Mesenteric fat pad (tissue), 1 donor: Measurements from ENCODE around the gene KHDRBS2. TPM values are rescaled to one million over a fixed set of nuclear protein-coding genes. Genes with fewer than 3 reads are reported as not detected.
"Not testable (repeated sequence)": the region's sequence is repeated elsewhere in the genome, so short reads cannot be mapped to it uniquely, and the experiment has no call there.

Experiments
- DNase-seq: peaks from one replicate; pipeline ENCODE4 v3.0.0-alpha.2; 2020; ENCODE audit warnings: low spot score
- total RNA-seq: library from RNA; stranded (reverse); fragmentation: NEBNext Ultra II Directional; extraction: Animal tissue kit (Norgen Biotek cat#: 25700); gene quantifications from one replicate; pipeline ENCODE4 v1.2.1, GENCODE V29; 2021
- donor health status: DM: yes; HTN: yes; CAD: no.

The KHDRBS2 gene
- total RNA-seq, 1 donor from 2014 or later: not detected

- no peak for DNase-seq
Measured at GRCh38 chr6:61869632-61870400, 416.2 kb downstream of the KHDRBS2 start.

GRCh38 chr6:61868507-61869080, 417.4 kb downstream of the KHDRBS2 start:
- DNase-seq: no peak

- DNase-seq: no peak
Measured at GRCh38 chr6:61867635-61868034, 418.4 kb downstream of the KHDRBS2 start.

DNA sequence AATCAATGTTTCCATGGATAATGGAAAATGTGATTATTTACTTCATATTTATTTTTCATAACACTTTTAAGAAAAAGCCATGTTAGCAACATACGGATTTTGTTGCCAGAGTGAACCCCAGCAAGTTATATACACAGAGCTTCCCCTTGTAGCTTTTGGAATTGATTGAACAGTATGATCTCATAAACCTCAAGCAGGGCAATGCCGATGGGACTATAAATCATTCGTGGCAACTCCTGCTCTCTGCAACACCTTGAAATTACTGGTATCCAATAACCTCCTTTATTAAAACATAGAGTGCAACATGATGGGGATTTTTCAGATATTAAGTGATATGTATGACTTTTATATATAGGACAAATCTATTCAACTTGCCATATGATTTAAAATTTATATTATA, 428.5 kb downstream of the KHDRBS2 start:
- no peak for DNase-seq

GRCh38 chr6:61841958-61842357, 444.1 kb downstream of the KHDRBS2 start:
- no peak for DNase-seq

GRCh38 chr6:61835237-61835636, 450.8 kb downstream of the KHDRBS2 start:
- no peak for DNase-seq

DNA sequence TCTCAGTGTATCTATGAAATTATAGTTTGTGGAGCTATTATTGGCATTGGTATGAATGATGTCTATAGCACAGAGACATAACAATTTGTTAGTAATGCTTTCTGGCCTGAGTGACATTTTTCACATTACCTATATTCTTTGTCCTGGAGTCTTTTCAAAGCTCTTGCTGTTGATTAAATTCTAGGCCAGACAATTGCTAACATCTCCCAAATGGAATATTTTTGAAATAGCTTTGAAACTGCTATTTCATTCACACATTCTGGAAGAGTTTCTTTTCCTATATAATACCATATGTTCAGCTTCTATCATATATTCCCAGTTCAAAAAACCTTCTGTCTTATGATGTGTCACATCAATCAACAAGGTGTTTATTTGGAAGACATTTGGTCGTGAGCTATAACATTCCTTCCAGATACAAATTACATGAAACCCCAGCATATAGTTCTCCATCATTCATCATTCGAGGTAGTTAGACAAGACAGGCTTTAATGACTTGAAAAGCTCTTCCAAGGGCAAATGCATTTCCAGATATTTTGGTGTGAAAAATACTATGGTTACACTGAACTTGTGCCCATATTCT, 452.8 kb downstream of the KHDRBS2 start:
- no peak for DNase-seq

GRCh38 chr6:61817716-61818115, 468.3 kb downstream of the KHDRBS2 start:
- DNase-seq: no peak

DNA sequence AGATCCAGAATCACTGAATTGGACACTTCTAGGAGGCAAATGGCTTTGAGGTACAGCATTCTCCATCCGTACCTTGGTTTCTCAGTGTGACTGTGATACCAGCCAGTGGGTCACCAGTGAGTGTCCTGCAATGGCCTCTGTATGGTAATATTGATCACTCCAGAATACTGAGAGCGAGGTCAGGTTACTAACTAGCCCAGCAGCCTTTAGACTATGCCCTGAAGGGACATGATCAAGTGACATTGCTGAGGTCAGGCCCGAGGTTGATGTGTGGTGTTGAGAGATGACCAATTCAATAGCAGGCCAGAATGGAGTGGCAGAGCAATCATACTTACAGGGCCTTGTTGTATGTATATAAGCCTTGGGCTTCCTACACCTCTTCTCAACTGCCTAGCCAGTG, 476.0 kb downstream of the KHDRBS2 start:
- no peak for DNase-seq

GRCh38 chr6:61809004-61809595, 476.9 kb downstream of the KHDRBS2 start:
- no peak for DNase-seq

DNA sequence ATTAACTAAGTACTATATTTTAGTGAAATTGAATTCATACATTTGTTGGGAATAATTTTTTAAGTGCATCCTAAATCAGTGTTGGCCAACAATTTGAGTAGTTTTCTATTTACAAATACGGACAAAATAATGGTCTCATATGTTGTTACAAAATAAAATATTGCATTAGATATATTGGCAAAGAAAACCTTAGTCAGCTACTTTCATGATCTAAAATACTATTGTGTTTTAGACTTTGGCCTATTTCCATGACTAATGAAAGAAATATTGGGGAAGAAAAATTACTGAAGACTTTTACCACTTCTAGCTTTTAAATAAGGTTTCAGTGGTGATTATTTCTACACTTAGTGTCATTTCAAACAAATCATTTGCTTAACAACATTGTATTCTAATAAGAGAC, 498.0 kb downstream of the KHDRBS2 start:
- no peak for DNase-seq

GRCh38 chr6:61769446-61769845, 516.6 kb downstream of the KHDRBS2 start:
- not testable (repeated sequence) for DNase-seq

DNA sequence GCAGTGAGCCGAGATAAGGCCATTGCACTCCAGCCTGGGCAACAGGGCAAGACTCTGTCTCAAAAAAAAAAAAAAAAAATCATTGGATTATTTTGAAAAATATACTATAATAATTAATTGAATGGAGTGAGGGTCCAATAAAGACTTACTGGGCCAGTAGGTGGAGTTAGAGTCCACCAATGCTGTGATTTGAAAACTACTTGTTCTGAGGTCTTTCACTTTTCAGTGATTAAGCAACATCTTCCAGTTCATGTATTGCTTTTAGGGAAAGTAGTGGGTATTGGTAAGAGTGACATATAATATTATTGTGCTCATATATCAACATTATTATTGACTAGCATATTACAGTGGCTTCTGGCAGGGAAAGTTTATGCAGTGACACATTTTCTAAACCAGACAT, 530.3 kb downstream of the KHDRBS2 start:
- no peak for DNase-seq

DNA sequence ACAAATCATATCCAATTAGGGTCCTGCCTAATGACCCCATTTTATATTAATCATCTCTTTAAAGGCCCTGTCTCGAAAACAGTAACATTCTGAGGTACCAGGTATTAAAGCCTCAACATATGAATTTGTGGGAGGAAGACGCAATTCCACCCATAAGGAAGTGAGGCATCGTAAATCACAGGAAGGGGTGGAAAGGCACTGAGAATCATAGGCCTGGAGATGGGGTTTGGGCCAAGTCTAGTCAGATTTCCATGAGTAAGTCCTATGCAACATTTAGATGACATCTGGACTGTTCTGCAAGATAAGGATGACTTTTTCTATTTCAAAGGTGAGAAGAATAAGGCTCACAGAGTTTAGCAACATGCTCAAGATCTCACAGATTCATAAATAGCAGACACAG, 534.0 kb downstream of the KHDRBS2 start:
- DNase-seq: no peak

GRCh38 chr6:61745994-61746393, 540.0 kb downstream of the KHDRBS2 start:
- DNase-seq: no peak

DNA sequence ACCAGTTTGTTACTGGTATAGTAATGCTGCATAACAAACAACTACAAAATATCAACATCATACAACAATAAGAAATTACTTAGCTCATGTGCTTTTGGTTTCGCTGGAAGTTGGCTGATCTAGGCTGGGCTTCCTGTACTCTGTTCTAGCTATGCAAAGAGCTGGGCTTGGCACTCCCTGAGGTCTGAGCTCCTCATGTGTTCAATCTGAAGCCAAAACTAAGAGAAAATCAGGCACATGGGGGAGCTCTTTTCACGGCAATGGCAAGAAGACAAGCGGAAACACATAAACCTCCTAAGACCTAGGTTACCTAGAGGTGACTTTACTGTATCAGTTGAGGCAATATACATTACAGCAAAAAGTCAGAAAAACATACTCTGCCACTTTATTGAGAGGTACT, 574.2 kb downstream of the KHDRBS2 start:
- no peak for DNase-seq

DNA sequence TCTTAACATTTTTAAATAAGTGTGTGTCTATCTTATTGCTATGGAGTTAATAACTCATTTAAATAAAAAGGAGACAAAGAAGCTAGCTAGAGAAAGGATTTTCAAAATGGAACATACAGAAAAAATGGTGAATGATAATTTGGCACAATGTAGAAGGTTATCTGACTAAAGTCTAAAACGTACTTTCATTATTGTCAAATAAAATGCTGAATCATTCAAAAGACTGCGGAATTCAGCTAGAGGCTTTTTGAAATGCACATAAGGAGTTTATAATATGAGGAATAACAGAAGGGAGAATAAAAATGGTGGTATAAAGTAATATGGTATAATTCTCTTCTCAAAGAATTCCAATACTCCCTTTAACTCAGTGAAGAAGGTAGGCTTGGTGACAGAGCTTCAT, 597.9 kb downstream of the KHDRBS2 start:
- DNase-seq: no peak

DNA sequence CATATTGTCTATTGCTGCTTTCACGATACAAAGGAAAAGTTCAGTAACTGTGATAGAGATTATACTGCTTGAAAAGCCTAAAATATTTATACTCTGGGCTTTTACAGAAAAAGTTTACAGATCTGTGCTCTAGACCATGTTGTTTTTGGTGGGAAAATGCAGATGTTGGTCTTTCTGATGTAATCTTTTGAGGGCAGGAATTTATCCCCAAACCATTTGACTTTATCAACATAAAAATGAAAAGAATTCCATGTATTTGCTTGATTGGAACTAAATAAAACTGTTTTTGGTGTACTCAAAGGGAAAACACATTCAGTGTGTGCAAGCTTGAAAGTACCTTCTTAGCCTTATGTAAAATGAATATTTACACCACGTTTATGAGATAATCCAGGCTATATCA, 603.5 kb downstream of the KHDRBS2 start:
- DNase-seq: no peak

GRCh38 chr6:61679625-61680024, 606.4 kb downstream of the KHDRBS2 start:
- no peak for DNase-seq

GRCh38 chr6:61675734-61676133, 610.3 kb downstream of the KHDRBS2 start:
- DNase-seq: no peak

DNA sequence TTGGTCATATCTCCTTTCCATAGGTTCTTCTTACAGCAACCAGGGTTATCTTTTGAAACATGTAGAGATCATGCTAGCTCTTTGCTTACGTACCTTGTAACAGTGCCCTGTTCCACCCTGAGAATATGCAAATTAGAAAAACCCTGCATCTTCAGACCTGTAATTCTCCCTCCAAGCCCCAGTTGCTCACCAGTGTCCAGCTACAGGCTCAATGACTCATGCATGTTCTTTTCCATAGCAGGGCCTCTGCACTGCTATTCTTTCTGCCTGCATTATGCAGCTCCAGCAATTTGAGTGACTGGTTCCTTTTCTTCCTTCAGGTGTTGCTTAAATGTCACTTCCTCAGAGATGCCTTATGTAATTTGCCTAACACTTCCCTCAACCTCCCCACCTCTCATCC, 636.2 kb downstream of the KHDRBS2 start:
- no peak for DNase-seq

- DNase-seq: no peak
Measured at GRCh38 chr6:61640463-61640862, 645.6 kb downstream of the KHDRBS2 start.
